AG04449 (cell line): ENCODE results near the gene CYBRD1.
A peak's percentile ranks its signal among the peaks of the same experiment; 100 is the strongest.

Source experiments
- CTCF ChIA-PET: fragments of 350-600 bp; formaldehyde crosslinking; extraction: SDS; loops from one replicate; lab custom pipeline; 2021; ENCODE audit warnings: antibody characterized with exemption; lab: Yijun Ruan, JAX
- POLR2A ChIA-PET: fragments of 400-600, 350-600 bp; formaldehyde crosslinking; extraction: SDS; loops from one replicate; lab custom pipeline; 2020; ENCODE audit warnings: antibody characterized with exemption, inconsistent platforms; lab: Yijun Ruan, JAX
- DNase-seq: peaks from one replicate; pipeline ENCODE4 v3.0.0-alpha.2; 2010; ENCODE audit warnings: low read depth, low spot score
- H3K4me3 ChIP-seq: 2 replicates; pipeline ENCODE4 v1.5.1; 2011; ENCODE audit warnings: low read depth, mild to moderate bottlenecking, control low read depth, low read length
- CTCF ChIP-seq: IDR thresholded peaks from one replicate; pipeline ENCODE4 v1.5.1; 2011; ENCODE audit warnings: mild to moderate bottlenecking, moderate library complexity, low read length, control low read depth, inconsistent platforms; ENCODE audit not compliant: insufficient read depth; ENCODE audit errors: missing control alignments

CYBRD1 gene

DNA sequence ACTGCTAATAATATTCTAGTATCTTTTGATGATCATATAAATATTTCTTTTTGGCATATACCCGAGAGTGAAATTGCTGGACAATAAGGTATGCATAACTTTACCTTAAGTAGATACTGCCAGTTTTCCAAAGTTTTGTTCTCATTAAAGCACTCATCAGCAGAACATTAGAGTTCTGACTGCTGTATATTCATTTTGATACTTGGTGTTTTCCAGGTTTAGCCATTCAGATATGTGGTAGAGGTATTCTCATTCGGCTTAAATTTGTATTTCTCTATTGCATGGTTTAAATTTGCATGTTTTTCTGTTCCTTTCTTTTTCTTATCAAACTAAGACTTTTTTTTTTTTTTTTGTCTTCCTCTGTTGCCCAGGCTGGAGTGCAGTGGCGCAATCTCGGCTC, 18.2 kb downstream of the CYBRD1 start:
- no peak for TF ChIP-seq CTCF
- ChIA-PET CTCF (interaction anchor here (1.0 to 2.5 kb wide), 2 partner anchors 9 to 17 kb away, joined by 3 to 19 read pairs; no protein-coding TSS in a partner anchor), POLR2A (no interaction called here)
- DNase-seq, result no peak
- no peak overlapping the region for H3K4me3 ChIP-seq

- ChIA-PET POLR2A (no interaction called here), CTCF (interaction anchor here (1.0 to 2.5 kb wide), 2 partner anchors 10 to 16 kb away, joined by 3 to 19 read pairs; no protein-coding TSS in a partner anchor)
- no peak overlapping the region for H3K4me3 ChIP-seq
- peak; percentile 20 for TF ChIP-seq CTCF
- DNase-seq, result no peak
These were observed 19.1 kb downstream of the CYBRD1 start for GRCh38 chr2:171541202-171541887.

DNA sequence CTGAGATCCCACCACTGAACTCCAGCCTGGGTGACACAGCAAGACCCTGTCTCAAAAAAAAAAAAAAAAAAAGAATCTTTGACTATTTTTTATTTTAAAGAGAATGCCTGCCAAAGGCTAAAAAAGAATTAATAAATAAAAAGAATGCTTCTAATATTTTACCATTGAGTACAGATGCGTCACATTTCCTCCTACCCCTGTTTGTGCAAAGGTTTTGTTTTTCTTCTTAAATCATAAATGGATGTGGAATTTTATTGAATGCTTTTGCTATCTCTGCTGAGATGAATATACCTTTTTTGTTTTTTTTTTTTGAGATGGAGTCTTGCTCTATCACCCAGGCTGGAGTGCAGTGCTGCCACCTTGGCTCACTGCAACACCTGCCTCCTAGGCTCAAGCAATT, 22.8 kb downstream of the CYBRD1 start:
- POLR2A ChIA-PET, result no interaction called here
- CTCF ChIA-PET, result no interaction called here
- no peak for TF ChIP-seq CTCF
- no peak for DNase-seq
- no peak overlapping the region for H3K4me3 ChIP-seq

GRCh38 chr2:171547256-171547655, 25.0 kb downstream of the CYBRD1 start:
- no peak for DNase-seq
- no peak overlapping the region for H3K4me3 ChIP-seq
- POLR2A ChIA-PET, result no interaction called here
- CTCF ChIA-PET, result interaction anchor here (1.4 kb wide), 1 partner anchor 13 kb away, joined by 5 read pairs; no protein-coding TSS in a partner anchor
- TF ChIP-seq CTCF, result no peak

DNA sequence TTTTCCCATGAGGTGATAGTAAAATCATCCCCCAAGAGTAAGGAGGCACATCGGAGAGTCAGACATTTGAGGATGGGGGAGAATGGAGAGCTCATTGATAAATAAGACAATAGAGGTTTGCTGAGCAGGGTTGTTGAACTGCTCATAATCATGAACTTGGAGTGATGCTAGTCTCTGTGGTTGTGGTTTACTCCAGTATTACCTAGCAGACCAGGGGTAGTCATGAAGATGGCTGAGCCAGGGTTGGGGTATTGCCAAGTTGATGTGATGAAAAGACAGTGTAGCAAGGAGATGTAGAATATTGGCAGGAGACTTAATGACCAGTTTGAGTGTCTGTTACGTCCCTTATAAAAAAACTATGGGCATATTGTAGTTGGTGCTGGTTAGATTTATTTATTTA, 25.4 kb downstream of the CYBRD1 start:
- ChIA-PET POLR2A (no interaction called here), CTCF (interaction anchor here (0.9 to 2.1 kb wide), 2 partner anchors 10 kb away, joined by 3 to 5 read pairs; no protein-coding TSS in a partner anchor)
- no peak for DNase-seq
- no peak overlapping the region for H3K4me3 ChIP-seq
- no peak for TF ChIP-seq CTCF

DNA sequence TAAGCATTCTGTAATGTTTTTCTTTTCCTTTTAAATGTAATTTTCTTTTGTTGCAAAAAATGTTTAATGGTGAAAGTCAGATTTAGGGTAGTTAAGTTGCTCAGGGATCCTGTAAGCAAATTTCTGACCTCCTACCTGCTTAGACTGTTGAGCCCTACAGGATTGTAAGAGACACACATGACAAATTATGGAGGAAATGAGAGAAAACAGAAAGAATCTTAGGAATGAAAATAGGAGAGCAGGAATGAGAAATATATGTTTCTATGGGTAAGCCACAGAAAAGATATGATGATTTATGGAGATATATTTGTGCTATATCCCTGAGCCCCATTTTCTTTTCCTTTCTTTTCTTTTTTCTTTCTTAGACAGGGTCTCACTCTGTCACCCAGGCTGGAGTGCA, 28.3 kb downstream of the CYBRD1 start:
- ChIA-PET CTCF (interaction anchor here (1.5 to 2.0 kb wide), 2 partner anchors 19 to 21 kb away, joined by 5 to 8 read pairs; no protein-coding TSS in a partner anchor), POLR2A (no interaction called here)
- DNase-seq, result no peak
- no peak for TF ChIP-seq CTCF
- H3K4me3 ChIP-seq, result no peak overlapping the region
